Measurements from ENCODE around the gene PBXIP1. TPM values are rescaled to one million over a fixed set of nuclear protein-coding genes. Genes with fewer than 3 reads are reported as not detected.
A peak's percentile ranks its signal among the peaks of the same experiment; 100 is the strongest.
"Not testable (repeated sequence)": the region's sequence is repeated elsewhere in the genome, so short reads cannot be mapped to it uniquely, and the experiment has no call there.

Gene PBXIP1
- total RNA-seq, 1 experiment from 2014 or later = 81.4 TPM

DNA sequence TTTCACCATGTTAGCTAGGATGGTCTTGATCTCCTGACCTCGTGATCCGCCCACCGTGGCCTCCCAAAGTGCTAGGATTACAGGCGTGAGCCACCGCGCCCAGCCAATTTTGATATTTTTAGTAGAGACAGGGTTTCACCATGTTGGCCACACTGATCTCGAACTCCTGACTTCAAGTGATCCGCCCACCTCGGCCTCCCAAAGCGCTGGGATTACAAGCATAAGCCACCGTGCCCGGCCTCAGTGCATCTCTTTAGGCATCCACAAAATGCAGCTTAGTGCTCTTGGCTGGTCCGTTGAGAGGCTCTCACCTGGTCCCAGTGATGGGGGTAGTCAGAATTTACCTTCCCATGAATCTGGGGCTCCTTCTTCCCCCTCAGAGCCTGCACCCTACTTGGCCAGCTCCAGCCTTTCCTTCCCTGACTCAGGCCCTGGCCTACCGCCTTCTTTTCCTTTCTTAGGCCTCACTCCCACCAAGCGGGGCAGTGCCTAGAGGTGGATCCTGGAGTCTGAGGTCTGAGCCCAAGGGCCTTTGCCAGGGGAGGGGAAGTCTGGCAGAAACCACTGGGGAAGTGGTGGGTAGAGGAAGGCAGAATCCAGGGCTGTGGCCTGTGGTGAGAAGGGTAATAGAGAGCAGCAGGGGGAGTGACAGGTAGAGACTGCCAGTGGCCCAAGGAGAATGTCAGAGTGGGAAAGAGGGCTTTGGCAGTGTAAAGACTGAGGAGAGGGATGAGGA, 41.2 kb upstream of the PBXIP1 start:
- in situ Hi-C loops (cut with HindIII; ENCODE audit: low pct_unique_long_range_greater_than_20kb, low sequenced_read_pairs) = no loop called here
- no peak for DNase-seq (ENCODE audit: low read depth, low spot score)

DNA sequence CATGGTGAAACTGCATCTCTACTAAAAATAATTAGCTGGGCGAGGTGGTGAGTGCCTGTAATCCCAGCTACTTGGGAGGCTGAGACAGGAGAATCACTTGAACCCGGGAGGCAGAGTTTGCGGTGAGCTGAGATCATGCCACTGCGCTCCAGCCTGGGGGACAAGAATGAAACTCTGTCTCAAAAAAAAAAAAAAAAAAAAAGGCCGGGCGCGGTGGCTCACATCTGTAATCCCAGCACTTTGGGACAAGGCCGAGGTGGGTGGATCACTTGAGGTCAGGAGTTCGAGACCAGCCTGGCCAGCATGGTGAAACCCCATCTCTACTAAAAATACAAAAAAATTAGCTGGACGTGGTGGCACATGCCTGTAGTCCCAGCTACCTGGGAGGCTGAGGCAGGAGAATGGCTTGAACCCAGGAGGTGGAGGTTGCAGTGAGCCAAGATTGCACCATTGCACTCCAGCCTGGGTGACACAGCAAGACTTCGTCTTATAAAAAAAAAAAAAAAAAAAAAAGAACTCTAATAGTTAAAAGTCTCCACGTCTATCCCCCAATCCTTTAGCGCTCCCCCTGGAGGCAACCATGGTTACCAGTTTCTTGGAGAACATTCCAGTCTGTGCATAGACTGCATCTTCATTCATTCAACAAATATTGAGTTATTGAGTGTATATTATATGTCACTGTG, 39.5 kb upstream of the PBXIP1 start:
- DNase-seq (ENCODE audit: low read depth, low spot score) = peak; percentile 92
- in situ Hi-C loops (cut with HindIII; ENCODE audit: low pct_unique_long_range_greater_than_20kb, low sequenced_read_pairs) = not testable (repeated sequence)

DNA sequence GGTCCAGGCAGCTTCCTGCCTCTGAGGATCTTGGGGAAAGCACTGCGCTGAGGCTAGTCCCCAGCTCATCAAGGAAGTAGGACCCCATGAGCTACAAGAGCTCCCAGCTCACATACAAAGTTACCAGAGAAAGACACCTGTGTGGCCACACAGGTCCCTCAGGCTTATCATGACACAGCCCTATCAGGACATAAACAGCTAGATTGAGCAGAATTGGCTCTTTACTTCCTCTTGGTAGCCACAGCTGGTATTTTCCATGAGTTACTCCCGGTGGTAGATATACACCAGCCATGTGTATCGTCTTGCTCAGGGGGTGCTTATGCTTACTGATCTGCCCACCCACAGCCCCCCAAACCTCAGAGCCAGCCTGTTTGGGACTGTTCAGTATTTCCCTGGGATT, 38.7 kb upstream of the PBXIP1 start:
- in situ Hi-C loops (cut with HindIII; ENCODE audit: low pct_unique_long_range_greater_than_20kb, low sequenced_read_pairs) = no loop called here

DNA sequence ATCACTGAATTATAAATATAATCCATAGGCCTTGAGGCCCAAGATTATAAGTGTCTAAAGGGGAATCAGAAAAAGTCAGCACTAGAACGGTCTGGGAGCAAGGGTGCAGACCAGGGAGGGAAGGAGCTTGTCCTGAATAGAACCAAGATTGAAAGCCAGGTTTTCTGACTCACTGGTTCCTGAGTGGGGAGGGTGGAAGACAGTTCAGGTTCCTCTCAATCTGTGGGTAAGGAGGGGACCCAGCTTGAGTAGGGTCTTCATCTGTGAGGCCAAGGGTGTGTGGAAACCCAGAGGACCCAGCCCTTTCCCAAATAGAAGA, 38.3 kb upstream of the PBXIP1 start:
- no peak for DNase-seq (ENCODE audit: low read depth, low spot score)
- in situ Hi-C loops (cut with HindIII; ENCODE audit: low pct_unique_long_range_greater_than_20kb, low sequenced_read_pairs) = no loop called here

More for the DNA sequence above, 38.7 kb upstream of the PBXIP1 start:
- DNase-seq (ENCODE audit: low read depth, low spot score) = no peak

DNA sequence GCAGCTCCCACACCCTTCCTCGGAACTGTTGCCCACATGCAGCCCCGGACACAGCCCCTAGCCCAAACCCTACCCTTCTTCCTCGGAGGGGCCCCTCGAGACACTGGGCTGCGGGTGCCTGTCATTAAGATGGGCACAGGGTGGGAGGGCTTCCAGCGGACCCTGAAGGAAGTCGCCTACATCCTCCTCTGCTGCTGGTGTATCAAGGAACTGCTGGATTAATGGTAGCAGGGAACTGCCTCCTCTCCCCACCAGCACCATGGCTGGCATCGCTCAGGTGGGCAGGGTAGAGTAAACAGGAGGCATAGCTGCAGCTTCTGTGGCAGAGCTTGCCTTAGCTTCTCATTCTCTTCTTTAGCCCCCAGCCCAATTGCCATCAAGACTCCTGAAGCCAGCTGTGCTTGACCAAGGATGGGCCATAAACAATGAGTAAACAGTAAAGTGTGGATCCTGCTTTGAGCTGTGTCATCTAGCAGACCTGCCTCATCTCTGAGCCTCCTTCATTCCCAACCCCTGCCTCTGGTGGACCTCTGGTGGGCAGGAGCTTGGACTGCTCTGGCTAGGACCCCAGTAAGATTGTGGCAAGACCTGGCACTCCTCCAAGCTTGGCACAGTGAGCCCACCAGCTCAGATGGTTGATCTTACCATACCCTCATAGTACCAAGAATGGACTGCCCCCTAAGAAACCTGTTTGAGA, 37.8 kb upstream of the PBXIP1 start, which contains the start of gene LENEP:
LENEP (plus strand) TSS at position 15 of the 697 bp plus-strand sequence; CDS start at position 37, 22 bp downstream.
- DNase-seq (ENCODE audit: low read depth, low spot score) = no peak
- in situ Hi-C loops (cut with HindIII; ENCODE audit: low pct_unique_long_range_greater_than_20kb, low sequenced_read_pairs) = no loop called here

DNA sequence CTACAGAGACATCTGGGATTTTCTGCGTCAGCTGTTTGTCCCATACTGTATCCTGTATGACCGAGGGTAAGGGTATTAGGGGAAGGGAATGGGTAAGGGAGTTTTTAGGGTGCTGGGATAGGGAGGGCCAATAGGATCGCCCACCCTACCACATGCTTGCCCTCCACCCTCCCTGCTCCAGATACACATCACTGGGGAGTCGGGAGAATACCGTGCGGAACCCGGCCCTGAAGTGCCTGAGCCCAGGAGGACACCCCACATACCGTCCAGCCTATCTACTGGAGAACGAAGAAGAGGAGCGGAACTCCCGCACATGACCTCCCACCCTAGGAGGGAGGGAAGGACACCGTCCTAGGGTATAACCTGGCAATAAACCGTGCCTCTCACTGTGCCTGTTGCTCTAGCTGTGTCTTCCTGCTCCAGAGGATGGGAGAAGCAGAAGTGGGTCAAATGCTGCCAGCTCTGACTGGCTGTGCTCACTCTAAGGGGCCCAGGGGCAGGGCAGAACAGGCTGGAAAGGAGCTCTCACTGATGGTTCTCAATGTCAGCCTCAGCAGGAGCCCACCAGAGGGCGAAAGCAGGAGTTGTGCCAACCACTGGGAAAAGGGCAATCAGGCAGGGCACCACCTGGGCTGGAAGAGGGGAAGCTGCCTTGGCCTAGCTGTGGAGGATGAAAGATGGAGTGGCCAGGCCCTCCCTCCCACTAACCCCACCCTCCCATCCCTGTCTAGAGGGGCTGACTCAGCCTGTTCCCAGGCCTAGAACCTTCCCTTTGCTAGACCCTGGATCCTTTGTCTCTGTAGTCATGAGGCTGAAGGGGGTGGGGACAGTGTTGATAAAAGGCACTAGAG, 37.0 kb upstream of the PBXIP1 start:
- DNase-seq (ENCODE audit: low read depth, low spot score) = peak; percentile 71
- in situ Hi-C loops (cut with HindIII; ENCODE audit: low pct_unique_long_range_greater_than_20kb, low sequenced_read_pairs) = no loop called here

DNA sequence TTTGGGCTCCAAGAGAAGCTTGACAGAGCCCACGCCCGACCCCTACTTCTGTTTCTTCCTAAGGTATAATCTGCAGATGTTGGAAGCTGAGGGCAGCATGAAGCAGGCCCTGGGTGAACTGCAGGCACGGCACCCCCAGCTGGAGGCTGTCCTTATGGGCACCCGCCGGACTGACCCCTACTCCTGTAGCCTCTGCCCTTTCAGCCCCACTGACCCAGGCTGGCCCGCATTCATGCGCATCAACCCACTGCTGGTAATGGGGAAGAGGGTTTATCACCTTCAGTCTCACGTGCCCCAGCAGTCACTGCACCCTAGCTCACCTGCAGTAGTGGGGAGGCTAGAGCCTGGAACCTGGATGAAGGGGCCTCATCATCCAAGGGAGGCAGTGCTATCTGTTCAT, 34.4 kb upstream of the PBXIP1 start:
- DNase-seq (ENCODE audit: low read depth, low spot score) = no peak
- in situ Hi-C loops (cut with HindIII; ENCODE audit: low pct_unique_long_range_greater_than_20kb, low sequenced_read_pairs) = no loop called here

DNA sequence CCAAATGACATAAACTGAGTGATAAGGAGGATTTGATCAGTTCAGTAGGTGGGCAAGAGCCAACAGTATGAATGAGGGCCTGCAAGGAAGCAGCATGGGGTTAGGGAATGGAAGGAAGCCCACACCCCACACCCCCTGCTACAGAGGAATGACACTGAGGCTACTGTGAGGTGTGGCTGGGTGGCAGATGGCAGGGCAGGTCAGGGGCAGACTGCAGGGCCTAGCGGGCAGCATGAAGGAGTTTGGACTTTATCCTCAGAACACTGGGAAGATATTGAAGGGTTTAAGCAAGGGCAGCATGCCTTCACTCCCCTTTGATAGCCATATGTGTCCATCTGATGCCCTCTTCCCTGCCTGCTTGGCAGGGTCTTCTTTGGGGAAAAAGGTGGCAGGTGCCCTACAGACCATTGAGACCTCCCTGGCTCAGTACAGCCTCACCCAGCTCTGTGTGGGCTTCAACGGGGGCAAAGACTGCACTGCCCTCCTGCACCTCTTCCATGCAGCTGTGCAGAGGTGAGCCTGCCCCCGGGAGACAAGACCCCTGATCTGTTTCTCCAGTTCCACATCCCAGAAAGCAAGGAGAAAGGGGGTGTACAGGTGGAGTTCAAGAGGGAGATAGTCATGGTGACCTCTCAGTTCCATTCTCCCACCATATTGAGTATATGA, 33.4 kb upstream of the PBXIP1 start:
- in situ Hi-C loops (cut with HindIII; ENCODE audit: low pct_unique_long_range_greater_than_20kb, low sequenced_read_pairs) = no loop called here
- DNase-seq (ENCODE audit: low read depth, low spot score) = no peak

DNA sequence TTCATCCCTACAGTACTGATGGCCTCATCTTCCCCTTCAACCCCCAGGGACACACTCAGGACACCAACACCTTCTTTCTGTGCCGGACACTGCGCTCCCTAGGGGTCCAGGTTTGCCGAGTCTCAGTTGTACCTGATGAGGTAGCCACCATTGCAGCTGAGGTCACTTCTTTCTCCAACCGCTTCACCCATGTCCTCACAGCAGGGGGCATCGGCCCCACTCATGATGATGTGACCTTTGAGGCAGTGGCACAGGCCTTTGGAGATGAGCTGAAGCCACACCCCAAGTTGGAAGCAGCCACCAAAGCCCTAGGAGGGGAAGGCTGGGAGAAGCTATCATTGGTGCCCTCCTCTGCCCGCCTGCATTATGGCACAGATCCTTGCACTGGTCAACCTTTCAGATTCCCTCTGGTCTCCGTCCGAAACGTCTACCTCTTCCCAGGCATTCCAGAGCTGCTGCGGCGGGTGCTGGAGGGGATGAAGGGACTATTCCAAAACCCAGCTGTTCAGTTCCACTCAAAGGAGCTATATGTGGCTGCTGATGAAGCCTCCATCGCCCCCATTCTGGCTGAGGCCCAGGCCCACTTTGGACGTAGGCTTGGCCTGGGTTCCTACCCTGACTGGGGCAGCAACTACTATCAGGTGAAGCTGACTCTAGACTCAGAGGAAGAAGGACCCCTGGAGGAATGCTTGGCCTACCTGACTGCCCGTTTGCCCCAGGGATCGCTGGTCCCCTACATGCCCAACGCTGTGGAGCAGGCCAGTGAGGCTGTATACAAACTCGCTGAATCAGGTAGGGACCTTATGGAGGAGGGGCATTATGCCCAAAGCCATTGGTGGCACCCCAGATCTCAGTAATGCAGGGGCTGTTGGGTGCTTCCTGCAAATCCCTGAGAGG, 32.4 kb upstream of the PBXIP1 start:
- in situ Hi-C loops (cut with HindIII; ENCODE audit: low pct_unique_long_range_greater_than_20kb, low sequenced_read_pairs) = no loop called here
- DNase-seq (ENCODE audit: low read depth, low spot score) = no peak

DNA sequence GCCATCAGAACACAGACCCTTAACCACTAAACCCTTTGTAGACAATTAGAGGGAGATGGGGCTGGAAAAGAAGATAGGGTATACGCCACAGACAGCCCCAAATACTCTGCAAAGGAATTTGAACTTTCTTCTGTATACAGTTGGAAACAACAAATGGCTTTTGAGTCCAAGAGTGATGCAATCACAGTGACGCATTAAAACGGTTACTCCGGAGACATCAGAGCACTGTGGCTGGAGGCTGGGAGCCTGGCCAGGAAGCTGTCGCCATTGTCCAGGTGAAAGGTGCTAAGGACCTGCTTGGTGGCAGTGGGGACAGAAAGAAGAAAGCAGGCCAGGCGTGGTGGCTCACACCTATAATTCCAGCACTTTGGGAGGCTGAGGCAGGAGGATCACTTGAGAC, 31.4 kb upstream of the PBXIP1 start:
- in situ Hi-C loops (cut with HindIII; ENCODE audit: low pct_unique_long_range_greater_than_20kb, low sequenced_read_pairs) = no loop called here
- no peak for DNase-seq (ENCODE audit: low read depth, low spot score)

DNA sequence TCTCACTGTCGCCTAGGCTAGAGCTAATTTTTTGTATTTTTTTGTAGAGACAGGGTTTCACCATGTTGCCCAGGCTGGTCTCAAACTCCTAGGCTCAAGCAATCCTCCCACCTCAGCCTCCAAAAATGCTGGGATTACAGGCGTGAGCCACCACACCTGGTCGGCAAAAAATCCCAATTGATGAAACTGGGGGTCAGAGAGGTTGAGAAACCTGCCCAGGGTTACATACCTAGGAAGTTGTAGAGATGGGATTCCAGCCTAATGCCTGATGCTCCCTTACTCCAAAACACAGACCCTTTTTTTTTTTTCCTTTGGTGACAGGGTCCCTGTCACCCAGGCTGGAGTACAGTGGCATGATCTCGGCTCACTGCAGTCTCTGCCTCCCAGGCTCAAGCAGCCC, 30.8 kb upstream of the PBXIP1 start:
- DNase-seq (ENCODE audit: low read depth, low spot score); in situ Hi-C loops (cut with HindIII; ENCODE audit: low pct_unique_long_range_greater_than_20kb, low sequenced_read_pairs): not testable (repeated sequence)

DNA sequence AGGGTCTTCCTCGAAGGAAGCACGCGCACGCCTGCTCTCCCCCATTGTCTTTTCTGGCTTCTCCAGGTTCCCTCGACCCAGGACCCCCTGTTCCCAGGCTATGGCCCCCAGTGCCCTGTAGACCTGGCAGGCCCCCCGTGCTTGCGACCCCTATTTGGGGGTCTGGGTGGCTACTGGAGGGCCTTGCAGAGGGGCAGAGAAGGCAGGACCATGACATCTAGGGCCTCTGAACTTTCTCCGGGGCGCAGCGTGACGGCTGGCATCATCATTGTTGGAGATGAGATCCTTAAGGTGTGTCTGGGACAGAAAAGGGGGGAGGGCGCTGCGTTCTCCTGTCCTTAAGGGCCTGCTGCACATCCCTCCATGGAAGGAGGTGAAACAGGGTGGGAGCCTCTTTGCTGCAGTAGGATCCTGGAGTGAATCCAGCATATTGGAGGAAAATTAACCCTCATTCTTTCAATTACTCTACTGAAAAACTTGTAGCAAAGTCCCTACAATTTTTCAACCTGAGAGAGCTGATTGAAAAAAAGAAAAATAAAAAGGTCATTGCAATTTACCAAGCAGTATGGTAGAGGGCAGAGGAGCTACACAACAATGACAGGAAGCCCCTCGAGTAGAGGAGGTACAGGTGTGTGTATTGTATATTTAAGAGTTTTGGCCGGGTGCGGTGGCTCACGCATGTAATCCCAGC, 28.0 kb upstream of the PBXIP1 start:
- in situ Hi-C loops (cut with HindIII; ENCODE audit: low pct_unique_long_range_greater_than_20kb, low sequenced_read_pairs) = no loop called here
- no peak for DNase-seq (ENCODE audit: low read depth, low spot score)

DNA sequence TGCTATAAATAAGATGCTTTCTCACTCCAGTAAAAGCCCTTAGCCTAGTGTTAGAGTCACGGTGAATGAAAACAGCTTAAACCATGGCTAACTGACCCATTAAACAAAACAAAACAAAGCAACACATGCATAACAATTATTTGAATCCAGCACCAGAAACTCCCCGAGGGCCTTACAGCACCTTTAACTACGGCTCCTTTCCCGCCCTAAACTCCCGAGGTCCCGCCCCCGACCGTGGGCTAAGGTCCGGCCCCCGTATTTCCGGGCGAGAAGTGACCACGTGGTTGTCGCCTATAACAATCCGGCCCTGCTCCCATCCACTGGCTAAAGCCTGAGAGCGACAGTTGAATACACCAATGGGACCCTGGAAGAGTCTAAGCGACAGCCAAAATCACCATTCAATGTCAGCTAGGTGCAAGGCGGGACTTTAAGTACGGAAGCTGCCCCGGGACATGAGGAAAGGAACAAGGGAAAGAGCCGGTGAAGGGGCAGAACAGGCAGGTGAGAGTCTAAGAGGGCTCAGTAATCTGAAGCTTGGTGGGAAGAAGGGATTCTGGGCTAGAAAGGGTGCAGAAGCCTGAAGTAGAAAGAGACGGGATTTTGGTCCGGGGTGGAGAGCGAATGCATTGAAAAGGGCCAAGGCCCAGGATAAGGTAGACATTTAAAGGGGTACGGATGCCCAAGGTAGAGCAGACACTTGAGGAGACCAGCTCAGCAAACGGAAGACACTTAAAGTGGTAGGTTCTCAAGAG, 27.2 kb upstream of the PBXIP1 start, which contains the start of gene FLAD1:
FLAD1 (plus strand) TSS at position 448 of the 752 bp plus-strand sequence. CDS start 351 bp downstream, outside the sequence.
- in situ Hi-C loops (cut with HindIII; ENCODE audit: low pct_unique_long_range_greater_than_20kb, low sequenced_read_pairs) = no loop called here
- DNase-seq (ENCODE audit: low read depth, low spot score) = peak; percentile 100

DNA sequence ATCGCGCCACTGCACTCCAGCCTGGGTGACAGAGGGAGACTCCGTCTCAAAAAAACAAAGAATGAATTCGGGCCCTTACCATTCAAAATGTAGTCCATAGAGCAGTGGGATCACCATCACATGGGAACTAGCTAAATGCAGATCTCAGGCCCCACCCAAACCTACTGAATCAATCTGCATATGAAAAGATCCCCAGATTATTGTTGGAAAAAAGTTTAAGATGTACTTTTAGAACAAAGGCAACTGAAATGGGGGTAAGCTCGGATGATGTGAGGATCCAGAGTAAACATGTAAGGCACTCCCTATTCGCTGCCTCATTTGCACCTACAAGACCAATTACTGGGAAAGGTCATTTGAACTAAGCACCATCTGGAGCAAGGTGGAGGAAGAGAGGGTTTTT, 26.4 kb upstream of the PBXIP1 start:
- no peak for DNase-seq (ENCODE audit: low read depth, low spot score)
- in situ Hi-C loops (cut with HindIII; ENCODE audit: low pct_unique_long_range_greater_than_20kb, low sequenced_read_pairs) = no loop called here

DNA sequence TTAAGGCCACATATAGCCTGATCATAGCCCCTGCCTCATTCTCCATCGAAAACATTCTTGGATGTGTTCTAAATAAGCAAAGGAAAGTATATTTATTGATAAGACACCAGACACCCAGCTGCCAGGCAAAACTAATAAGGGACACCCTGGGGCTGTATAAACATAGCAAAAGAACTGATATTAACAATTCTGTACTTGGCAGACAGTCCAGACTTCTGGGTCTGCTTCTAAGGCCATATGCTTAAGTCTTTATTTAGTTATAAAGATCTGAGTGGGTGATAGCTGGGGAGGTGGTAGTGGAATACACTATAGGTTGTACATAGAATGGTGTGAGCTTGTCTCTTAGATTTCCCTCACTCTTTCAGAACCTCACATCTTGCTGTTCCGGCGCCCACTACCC, 22.5 kb upstream of the PBXIP1 start:
- in situ Hi-C loops (cut with HindIII; ENCODE audit: low pct_unique_long_range_greater_than_20kb, low sequenced_read_pairs) = no loop called here
- no peak for DNase-seq (ENCODE audit: low read depth, low spot score)
